HG03575 (cell line): Measurements from ENCODE around the gene SH3BP5.

Experiments
- ATAC-seq: cut with Tn5 transposase; IDR thresholded peaks from one replicate; pipeline ENCODE4 v1.9.1; 2021; ENCODE audit not compliant: unreplicated experiment, insufficient number of reproducible peaks, low FRiP score; ENCODE audit errors: extremely low read depth

Gene SH3BP5

DNA sequence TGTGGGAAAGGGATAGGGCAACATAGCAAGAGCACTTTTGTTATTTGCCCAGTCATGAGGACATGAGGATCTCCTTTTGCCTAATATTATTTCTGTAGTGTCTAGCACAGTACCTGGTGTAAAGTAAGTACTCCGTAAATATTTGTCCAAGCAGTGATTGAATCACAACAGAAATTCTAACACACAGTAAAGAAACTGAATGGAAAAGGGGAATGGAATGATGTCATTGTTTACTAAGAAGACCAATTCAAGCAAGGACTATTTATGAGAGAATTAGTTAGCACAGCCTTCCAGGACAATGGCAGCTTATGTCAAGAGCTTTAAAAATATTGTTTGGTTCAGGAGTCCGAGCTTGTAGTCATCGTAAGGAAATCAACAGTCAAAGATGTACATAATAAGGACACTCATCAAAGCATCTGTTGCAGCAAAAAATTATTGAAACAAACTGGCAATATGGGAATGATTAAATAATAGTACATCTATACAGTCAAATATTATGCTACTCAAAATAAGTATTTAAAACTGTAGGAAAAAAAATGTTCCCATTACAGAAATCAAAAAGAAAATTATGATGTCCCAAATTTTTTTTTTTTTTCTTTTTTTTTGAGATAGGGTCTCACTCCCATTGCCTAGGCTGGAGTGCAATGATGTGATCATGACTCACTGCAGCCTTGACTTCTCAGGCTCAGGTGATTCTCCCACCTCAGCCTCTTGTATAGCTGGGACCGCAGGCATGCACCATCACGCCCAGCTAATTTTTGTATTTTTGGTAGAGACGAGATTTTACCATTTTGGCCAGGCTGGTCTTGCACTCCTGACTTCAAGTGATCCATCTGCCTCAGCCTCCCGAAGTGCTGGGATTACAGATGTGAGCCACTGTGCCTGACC lies 108.5 kb downstream of the SH3BP5 start:
- ATAC-seq: no peak

DNA sequence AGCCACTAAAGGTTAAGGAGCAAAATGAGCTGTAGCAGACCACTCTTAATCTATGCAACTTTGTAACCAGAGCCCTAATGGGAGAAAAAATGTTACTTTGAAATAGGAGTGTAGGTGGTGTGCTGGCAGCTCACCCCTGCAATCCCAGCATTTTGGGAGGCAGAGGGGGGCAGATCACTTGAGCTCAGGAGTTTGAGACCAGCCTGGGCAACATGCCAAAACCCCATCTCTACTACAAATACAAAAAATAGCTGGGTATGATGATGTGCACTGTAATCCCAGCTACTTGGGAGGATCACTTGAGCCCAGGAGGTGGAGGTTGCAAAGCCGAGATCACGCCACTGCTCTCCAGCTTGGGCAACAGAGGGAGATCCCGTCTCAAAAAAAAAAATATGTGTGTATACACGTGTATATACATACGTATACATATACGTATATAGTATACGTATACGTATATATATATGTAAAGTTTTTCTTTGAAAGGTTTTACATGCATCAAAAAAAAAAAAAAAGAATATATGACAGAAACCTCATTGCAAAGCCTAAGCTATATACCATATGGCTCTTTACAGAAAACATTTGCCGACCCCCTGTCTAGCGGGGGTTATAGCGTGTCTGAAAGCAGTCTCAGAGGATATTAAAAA lies 110.7 kb downstream of the SH3BP5 start:
- ATAC-seq: no peak

DNA sequence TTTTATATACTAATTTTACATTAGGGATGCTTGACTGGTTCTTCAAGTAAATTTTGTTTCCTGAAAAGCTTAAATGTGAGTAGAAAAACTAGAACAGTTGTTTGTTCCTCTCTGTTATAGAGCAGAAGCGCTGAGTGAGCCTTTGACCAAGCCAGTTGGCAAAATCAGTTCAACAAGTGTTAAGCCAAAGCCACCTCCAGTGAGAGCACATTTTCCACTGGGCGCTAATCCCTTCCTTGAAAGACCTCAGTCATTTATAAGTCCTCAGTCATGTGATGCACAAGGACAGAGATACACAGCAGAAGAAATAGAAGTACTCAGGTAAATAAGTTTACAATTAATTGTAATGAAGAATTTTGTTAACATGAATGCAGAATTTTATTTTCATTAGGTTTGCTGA lies 111.7 kb downstream of the SH3BP5 start:
- no peak for ATAC-seq

DNA sequence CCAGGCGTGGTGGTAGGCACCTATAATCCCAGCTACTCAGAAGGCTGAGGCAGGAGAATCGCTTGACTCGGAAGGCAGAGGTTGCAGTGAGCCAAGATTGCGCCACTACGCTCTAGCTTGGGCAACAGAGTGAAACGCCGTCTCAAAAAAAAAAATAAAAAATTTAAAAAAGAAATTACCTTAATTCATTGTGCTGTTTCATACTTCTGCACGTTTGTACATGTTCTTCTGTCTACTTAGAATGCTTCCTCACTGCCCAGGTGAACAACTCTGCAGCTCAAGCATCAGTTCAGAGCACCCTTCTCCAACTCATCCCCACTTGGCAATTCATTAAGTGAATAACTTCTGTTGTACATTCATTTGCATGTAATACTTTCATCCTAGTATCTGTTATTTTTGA lies 112.3 kb downstream of the SH3BP5 start:
- ATAC-seq: no peak

DNA sequence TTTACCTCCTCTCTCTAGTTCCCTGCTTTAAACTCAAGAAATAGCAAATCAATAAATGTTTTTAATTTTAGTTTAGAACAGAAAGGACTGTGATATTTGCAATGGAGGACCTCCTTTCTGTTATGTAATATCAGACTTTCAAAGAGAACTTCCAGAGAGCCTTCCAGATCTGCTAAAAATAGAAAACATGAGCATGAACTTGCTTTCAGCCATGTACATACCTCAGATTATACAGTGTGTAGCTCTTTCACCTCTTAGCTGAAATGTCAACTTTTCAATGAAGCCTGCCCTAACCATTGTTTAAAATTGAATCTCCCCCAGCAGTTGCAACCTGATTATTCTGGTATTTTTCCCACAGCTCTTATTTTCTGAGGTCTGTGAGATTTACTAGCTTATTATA lies 113.7 kb downstream of the SH3BP5 start:
- no peak for ATAC-seq

DNA sequence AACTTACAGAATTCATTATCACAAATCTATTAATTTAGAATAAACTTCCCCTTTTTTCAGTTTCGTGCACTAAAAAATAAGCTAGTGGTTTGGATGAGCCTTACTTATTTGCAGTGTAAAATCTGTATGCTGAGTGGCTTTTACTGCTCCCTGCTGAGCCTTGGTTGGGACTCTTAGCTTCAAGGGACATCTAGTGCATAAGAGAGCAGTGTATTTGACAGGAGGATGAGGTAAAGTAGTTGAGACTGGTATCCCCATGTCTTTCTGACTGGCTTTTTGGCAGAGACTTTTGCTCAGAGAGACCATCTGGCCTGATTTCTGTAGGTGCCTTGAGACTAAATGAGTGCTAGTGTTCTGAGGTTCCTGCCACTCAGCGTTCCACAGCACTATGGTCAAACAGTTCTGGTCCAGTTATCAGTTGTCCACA lies 114.5 kb downstream of the SH3BP5 start:
- no peak for ATAC-seq

DNA sequence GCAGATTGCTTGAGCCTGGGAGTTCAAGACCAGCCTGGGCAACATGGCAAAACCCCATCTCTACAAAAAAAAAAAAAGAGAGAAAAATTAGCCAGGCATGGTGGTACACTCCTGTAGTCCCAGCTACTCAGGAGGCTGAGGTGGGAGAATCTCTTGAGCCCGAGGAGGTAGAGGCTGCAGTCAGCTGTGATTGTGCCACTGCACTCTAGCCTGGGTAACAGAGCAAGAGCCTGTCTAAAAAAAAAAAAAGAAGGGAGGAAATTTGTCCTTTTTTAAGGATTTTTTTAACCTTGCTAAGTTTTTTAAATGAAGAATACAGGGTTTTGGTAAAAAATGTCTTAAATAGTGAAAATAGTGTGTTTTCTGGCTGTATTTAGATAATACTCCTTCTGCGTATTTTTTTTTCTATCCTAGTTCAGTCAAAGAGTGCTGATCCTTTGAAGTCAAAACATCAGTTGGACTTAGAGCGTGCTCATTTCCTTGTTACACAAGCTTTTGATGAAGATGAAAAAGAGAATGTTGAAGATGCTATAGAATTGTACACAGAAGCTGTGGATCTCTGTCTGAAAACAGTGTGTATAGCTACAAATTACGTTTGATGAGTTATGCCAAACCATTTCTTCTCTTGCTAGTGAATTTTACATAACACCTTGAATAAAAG lies 115.2 kb downstream of the SH3BP5 start:
- ATAC-seq: no peak

DNA sequence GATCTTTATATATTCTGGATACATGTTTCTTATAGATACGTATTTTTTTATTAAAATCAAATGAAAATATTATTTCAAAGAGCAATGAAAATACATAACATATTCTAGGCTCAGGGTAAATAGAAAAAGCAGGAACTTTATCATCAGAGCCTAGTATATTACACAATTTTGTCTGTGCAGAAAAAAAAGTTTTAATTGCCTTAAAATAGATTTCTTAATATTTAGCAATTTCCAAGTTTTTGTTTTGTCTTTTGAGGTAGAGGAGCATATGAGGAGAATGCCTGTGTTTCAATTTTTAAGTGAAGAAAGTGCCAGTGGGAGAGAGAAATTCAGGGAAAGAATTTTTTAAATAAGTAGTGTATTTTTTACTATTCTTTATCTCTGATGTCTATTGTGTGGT lies 115.9 kb downstream of the SH3BP5 start:
- no peak for ATAC-seq

DNA sequence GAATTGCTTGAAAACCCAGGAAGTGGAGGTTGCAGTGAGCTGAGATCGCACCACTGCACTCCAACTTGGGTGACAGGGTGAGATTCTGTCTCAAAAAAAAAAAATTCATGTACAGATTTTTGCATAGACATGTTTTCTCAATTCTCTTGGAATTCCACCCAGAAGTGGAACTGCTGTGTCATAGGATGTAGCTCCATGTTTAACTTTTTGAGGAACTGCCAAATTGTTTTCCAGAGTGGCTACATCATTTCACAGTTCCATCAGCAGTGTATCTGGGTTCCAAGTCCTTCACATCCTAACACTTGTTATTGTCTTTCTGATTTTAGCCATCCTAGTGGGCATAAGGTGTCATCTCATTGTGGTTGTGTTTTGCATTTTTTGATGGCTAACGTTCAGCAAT lies 116.4 kb downstream of the SH3BP5 start:
- no peak for ATAC-seq

DNA sequence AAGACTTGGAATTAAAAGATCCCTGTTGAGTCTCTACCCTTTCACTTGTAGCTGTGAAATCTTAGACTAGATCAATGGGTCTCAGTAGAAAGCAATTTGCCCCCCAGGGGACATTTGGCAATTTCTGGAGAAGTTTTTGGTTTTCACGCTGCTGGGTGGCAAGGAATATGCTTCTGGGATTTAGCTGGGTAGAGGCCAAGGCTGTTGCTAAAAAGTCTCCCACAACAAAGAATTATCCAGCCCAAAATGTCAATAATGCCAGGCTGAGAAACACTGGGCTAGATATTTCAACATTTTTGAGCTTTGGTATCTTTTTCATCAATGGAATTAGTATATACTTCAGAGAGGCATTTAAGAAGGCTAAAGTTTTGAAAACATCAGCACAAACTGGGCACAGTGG lies 117.6 kb downstream of the SH3BP5 start:
- ATAC-seq: no peak

DNA sequence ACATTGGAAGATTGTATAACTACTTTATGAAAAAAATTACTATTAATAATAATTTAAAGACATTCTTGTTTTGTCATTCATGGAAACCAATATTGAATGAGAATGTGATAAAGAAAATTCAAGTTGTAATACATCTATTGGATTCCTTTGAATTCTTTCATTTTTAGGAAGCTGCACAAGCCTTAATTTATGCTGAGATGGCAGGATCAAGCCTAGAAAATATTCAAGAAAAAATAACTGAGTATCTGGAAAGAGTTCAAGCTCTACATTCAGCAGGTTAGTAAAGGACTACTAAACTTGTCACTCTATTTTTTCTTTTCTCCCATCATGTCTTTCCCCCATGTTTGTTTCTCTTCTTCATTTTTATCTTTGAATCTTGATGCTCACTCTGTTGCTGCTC lies 120.4 kb downstream of the SH3BP5 start:
- ATAC-seq: no peak

DNA sequence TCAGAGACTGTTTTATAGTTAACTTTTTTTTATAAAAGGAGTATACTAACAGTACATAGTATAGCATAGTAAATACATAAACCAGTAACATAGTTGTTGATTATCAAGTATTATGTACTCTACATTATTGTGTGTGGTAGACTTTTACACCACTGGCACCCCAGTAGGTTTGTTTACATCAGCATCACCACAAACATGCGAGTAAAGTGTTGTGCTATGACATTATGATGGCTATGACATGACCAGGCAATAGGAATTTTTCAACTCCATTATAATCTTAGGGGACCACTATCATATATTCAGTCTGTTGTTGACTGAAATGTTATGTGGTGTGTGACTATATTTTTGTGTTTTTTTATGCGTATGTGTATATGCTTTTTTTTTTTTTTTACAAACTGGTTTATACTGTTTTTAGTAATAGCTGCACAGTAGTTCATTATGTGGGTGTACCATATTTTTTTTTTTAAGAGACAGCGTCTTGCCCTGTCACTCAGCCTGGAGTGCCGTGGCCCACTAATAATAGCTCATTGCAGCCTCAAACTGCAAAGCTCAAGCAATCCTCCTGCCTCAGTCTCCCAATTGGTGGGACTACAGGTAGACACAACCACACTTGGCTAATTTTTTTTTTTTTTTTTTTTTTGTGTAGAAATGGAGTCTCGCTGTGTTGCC lies 124.4 kb downstream of the SH3BP5 start:
- ATAC-seq: no peak

DNA sequence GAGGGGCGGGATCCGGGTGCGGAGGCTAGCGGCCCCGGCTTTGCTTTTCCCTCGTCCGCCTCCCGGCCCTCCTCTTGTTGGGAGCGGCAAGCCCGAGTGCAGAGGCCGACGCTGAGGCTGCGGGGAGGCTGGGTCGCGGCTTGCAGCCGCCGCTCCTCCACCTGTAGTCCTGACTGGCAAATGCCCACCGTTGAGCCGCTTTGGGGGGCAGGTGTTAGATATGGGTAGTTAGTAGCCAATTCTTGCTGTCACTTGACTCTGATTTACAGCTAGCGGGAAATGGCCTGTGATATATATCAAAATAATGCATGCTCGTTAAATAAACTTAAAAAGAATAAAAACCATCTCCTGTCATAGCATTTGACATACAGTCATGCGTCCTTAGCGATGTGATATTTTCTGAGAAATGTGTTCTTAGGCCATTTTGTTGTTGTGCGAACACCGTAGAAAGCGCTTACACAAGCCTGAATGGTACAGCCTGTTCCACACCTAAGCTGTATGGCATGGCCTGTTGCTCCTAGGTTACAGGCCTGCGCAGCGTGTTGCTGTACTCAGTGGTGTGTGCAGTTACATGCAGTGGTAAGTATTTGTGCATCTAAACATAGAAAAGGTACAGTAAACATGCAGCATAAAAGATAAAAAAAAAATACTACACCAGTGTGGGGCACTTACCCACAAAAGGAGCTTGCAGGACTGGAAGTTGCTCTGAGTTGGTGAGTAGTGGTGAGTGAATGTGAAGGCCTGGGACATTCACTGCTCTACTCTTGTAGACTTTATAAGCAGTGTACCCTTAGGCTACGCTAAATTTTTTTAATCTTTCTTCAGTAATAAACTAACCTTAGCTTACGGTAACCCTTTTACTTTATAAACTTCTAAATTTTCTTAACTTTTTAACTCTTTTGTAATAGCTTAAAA lies 125.5 kb downstream of the SH3BP5 start:
- ATAC-seq: no peak

DNA sequence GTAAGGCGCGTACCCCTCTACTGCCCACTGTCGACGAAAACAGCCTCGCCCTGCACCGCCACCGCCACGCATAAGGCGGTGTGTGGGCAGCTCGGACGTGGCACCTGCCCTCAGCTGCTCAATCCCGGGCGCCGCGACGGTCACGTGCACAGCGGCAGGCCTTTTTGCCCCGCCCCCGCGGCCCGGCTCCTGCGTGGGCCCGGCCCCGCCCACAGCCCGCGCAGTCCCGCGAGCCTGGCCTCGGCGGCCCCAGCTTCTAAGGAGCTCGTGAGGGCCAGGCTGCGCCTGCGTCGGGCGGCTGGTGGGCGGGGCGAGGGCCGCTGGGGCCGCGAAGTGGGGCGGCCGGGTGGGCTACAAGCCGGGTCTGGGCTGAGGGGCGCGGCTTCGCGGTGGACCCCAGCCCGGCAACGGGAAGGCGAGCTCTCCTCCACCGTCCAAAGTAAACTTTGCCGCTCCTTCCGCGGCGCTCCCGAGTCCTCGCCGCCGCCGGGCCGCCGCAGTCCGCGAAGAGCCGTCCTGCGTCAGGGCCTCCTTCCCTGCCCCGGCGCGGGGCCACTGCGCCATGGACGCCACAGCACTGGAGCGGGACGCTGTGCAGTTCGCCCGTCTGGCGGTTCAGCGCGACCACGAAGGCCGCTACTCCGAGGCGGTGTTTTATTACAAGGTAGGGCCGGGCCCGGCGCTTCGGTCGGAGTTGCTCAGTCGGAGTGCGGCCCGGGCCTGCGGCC lies 126.3 kb downstream of the SH3BP5 start, which contains the start of gene CAPN7:
CAPN7 (plus strand) TSS at position 313 of the 728 bp plus-strand sequence; CDS start at position 563, 250 bp downstream.
- peak; percentile 37 for ATAC-seq

DNA sequence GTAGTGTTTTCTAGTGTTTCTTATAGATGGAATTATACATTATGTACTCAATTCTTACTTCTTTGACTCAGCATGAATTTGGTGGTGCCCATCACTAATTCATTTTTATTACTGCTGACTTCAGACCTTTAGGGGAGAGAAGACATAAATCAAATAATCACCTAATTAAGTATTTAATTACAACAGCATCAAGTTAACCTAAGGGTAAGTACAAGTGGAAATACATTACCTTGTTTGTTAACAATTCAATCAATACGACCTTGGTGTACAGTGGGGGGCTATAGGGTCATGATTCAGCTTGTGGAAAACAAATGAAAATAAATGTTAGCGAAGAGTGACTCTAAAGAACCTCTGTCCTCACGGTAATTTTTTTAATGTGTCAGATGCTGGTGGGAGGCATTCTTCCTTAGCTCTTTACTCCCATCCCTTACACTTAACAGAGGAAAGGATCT lies 126.9 kb downstream of the SH3BP5 start:
- no peak for ATAC-seq
